Central memory CD4-positive, alpha-beta T cell (primary cell): Measurements from ENCODE around the gene DAPK1.

Source experiments
- DNase-seq: peaks from one replicate; pipeline ENCODE4 v3.0.0; 2022

Gene DAPK1

DNA sequence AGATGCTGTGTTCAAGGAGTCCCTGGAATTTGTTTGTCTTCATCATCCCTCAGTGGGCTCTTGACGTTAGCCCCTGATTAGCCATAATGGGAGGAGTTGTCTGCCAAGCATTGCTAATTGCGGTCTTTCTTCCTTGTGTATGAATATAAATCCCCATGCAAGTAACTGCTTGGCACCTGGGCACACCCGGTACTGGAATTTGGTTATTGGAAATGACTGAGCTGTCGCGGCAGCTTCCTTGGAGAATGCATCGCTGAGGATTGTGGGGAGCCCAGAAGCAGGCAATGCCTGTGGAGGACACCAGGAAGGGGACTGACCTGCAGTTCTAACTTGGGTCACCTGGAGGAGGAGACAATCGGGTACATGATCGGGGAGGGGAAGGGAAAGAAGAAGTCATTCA lies 174.9 kb downstream of the DAPK1 start:
- DNase-seq = no peak

DNA sequence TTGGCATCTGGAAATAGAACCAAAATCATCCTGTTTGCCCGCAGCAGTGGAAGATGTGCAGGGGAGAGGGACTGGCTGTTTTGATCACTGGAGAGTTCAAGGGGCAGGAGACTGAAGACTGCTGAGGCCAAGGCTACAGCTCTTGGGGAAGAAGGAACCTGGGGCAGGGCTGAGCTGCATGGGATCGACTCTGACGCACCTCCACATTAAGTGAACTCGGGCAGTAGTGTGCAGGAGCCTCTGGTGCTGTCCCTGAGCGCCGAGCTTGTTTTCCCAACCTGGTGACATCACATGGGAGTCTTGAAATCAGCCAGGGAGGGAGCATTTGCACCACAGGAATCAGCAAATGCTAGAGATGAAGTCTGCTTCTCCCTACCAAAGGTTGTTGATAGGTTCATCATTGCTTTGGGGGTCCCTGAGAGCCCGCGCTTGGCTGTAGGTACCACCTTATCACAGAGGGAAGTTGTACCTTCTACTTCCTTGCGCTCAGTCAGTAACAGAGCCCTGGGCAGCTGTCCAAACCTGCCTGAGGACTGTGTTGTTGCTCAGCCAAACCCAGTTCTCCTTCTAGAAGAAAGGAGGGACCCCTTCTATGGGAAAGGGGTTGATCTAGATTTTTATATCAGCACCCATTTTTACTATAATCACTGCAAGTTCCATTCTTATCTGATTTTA lies 175.9 kb downstream of the DAPK1 start:
- DNase-seq = no peak

DNA sequence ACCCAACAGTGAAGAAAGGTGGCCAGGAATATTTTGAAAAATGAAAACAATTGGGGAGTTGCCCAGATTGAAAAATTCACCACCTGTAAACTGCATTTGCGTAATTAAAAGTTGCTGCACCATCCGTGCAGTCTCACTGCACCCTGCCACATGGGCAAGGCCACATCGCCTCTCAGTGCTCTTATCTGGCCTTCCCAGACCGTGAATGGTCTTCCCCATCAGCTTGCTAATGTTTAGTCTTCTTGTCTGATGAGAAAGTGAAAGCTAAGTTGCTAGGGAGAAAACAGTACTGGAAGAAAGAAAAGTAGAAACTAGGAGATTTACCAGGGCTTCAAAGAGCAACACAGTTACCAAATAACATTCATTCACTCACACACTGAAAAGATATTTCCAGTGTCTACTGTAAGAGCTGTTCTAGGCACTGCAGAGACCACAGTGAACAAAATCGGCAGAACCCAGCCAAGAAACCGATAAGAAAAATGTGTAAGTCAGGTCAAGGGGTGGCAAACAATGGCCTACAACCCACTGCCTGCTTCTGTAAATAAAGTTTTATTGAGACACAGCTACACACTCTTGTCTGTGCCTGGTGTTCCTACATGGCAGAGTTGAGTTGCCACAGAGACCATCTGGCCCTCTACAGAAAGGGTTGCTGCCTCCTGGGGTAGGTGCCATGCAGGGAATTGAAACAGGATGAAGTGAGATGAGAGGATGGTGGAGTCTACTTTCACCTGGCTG lies 177.1 kb downstream of the DAPK1 start:
- no peak for DNase-seq

DNA sequence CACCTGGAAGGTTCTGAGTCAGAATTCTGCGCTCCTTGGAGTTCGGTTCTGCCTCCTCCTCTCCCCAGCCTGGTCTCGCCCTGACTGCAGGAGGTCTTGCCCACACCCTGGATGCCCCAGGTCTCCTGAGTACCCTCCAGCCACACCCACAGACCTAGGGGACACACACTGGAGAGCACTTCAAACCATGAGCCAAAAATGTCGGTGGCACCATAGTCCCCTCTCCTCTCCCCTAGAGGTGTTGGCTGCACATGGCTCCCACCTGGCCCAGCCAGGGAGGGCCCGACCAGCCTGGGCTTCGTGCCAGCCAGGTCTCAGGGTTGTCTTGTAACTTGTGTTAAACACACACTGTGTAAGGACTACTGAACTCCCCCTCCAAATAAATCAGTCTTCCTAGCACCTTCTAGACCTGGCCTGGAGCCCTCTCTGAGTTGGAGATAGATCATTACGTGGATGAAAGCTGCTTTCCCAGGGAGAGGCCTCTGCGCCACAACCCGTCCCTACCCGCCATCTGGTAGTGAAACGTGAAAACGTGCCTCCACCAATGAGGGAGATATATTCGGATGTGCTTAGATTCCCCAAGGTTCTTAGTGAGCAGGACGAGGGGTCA lies 178.3 kb downstream of the DAPK1 start:
- DNase-seq = no peak

DNA sequence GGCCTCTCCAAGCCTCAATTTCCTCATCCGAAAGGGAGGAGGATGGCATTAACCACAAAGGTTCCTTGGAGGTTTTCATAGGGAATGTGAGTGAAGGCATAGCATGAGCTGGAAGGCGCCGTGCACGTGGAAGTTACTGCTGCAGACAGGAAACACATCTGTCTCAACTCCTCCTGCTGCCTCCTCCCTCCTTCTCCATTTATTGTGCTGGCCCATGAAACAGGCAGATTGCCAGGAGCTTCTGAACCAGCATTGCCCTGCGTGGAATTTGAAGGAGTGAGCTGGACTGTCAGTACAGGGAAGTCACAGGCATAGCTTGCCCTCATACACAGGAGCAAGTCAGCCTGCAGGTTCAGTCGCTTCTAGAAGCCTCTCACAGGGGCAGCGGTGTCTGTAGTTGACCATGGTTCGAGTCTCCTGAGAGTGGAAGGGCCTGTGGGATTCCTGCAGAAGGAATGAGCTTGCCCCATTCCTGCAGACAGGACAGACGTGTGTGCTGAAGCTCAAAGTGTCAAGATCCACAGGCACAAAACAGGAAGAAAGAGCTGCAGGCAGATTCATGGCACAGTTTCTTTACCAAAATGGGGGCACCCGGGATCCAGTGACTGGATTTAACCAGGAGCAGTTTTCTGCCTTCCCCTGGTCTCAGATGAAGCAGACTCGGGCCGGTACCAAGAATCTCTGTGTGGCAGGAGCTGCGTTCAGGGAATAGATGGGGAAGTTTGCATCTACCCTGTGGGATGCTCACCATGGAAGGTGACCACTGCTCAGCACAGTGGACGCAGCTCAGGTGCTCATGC lies 179.5 kb downstream of the DAPK1 start:
- no peak for DNase-seq

DNA sequence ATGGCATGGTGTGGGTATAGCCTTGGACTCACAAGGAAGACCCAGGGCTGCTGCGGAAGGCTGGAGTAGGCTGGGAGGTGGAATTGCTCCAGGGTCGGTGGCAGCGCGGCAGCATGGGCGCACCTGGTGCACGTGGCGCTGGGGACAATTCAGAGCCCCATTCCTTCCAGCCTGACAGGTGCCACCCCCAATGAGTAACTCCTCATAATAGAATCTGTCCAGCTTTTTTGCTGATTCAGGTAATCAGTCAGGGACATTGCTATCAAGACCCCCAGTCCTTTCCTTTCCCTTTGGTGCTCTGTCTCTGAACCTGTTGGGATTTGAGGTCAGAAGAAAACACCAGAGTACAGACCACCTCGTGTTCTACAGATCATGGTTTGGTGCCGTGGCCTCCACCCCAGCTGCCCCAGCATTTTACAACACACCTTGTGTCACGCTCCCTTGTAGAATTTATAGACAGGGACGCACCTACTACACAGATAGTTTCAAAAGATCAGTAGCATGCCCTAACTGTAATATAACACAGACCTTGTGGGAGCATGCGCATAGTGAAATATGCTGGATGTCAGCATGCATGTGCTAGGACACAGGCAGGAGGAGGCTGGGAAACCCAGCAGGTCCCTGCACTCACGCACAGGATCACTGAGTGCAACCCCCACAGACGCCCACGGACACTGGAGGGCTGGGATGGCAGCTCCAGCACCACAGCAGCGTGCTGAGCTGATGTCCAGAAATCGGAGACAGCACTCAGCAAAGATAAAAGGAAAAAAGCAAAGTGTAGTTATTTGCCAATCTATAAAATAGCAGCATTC lies 180.3 kb downstream of the DAPK1 start:
- no peak for DNase-seq

DNA sequence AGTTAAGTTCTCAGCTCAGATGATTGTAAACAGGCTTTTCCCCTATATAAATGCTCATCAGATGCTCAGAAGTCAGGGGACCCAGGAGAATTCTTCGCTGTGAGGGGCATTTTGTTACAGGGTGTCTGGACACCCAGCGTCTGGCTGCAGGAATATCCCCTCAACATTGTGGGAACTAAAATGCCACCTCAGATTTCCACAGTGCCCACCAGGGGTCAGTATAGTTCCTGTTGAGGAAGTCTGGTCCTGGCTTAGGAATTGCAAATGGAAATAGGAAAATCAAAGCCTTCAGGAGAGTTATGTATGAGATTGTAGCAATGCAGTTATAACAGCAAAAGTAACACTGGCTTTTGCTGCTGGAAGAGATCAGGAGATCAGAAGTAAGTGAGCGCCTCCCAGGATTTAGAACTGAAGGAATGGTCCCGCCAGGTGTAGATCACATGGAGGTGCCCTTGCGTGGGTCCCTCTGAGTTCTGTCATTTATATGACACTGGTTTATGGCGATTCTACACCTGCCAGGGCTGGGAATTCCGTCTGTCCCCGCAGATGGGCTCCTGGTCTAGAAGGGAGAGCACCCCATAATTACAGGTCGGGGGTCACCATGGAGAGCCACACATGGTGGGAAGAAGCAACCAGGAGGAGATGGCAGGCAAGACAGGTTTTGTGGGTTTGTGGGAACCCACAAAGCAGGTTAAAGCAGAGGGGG lies 181.1 kb downstream of the DAPK1 start:
- DNase-seq = no peak

DNA sequence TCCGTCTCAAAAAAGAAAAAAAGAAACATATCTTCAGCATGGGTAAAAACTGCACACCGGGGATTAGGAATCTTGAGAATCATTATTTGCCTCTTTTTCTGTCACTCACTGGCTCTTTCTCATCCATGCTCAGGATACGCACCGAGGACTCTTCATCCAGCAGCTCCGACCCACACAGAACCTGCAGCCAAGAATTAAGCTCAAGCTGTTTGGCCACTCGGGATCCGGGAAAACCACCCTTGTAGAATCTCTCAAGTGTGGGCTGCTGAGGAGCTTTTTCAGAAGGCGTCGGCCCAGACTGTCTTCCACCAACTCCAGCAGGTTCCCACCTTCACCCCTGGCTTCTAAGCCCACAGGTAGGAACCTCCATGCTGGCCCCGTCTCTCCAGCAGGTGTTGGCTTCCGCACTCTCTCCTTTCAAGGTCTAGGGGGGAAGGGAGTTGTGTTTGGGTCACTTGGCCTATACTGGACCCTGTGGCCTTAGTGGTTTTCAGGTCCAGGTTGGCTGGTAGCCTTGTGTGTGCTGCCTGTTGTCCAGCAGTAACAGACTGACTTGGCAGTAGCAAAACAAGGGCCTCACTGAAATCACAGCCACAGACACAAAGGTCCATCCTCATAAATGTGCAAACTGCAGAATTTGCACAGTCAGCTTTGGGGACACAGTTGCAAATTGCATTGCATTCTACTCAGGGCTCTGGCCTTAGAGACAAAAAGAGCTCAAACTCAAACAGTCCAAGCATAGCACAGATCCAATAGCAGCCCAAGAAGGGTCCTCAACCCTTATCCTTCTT lies 183.8 kb downstream of the DAPK1 start:
- DNase-seq = no peak

DNA sequence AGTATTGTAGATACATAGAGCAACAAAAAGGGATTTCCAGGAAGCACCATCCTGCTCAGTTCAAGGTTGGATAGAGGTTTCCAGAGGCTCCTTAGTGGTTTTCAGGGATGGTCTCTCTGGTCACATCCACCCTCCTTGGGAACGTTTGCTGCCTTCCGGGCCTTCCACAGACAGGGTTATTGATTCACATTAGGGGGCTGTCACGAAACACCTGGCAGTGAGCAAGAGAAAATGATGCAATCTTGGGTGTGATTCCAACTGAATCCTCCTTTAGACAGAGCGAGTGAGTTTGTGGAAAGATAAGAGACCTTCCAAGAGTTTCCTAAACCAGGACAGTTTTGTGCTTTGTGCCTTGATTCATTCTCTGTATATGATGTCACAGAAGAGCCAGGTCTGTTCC lies 184.4 kb downstream of the DAPK1 start:
- no peak for DNase-seq

DNA sequence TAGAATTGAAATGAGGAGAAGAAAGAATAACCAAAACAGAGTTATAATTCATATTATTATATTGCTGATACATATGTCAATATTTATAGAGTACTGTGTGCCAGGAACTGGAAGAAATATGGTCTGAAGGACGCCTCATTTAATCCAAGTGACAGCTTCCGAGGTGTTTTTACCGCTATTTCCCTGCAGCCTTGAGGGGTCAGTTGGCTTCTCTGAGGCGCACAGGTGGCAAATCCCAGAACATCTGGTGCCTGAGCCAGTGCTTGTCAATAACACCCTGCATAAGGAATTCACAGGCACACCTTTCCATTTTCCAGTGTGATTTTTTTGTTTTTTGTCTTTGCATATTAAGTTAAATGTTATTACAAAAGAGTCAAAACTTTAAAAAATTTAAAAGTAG lies 185.0 kb downstream of the DAPK1 start:
- no peak for DNase-seq

DNA sequence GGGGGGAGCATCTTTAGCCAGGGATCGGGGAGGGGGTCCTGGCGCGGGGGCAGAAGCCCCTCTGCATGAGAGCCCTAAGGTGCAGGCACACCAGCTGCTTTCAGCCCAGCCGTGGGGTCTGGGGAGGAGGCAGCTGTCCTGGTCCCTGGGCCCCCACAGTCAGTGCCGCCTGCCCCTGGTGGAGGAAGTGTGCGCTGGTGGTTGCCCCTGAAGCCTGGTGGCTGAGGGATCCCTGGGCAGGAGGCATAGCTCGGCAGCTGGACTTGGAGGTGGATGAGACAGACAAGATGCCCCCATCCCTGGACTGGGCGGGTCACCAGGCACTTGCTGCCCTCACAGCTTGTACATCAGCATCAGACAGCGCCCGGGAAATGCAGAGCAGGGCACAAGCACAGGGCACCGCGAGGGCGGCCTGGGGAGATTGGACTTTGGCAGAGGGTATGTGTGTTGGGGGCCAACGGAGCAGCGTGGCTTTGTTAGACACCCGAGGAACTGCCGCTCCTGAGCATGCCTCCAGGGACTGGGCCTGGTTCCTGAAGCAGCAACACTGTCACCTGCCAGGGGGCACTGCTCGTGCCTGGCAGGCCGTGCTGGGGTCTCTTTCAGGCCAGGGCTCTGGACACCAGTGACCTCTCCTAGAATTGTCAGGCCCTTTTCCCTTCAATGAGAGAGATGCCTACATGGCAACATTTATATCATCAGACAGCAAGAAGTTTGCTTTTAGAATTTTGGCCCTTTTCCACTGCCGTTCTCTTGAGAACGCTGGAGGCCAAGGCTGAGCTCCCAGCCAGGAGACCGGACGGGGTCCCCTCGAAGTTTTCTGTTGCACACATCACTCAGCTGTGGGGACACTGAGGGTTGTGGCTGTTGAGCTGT lies 186.3 kb downstream of the DAPK1 start:
- DNase-seq = no peak

DNA sequence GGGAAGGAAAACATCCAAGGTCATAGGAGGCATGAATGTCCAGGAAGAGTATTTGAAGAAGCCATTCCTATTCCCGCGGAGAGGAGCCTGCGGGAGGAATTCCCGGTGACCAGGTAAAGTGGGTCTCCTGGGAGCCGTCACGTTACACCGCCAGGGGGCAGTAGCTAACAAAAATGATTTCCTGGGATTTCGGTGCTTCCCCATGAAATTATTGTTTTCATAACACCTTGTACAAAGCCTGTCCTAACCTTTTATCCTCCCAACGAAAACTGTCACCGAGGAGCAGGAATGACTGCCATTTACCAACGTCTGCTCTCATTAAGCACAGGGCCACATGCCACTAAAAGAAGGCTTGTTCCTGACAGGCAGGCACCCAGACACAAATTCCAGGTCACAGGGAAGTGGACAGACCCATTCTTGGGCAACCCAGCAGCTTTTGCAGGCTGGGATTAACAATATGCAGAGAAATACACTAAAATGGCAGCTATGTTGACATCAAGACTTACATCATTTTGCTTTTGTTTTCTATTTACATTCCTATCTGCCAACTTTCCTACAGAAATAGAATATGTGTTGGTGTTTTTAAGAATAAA lies 187.1 kb downstream of the DAPK1 start:
- DNase-seq = no peak

DNA sequence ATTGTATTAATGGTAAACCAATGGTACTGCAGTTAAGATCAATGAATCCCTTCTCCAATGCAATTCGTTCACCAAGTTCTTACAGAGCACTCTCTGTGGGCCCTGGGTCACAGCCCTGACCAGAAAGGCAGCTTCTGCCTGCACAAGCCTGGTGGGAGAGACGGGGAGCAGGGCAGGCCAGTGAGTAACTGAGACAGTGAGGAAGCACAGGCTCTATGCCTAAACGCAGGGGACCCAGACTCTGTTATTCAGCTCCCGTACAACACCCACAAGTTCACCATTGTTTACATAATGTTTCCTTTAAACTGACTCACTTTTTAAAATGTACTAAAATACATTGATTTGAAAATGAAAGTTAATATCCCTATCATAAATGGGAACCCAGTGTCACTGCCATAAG lies 187.8 kb downstream of the DAPK1 start:
- DNase-seq = no peak

DNA sequence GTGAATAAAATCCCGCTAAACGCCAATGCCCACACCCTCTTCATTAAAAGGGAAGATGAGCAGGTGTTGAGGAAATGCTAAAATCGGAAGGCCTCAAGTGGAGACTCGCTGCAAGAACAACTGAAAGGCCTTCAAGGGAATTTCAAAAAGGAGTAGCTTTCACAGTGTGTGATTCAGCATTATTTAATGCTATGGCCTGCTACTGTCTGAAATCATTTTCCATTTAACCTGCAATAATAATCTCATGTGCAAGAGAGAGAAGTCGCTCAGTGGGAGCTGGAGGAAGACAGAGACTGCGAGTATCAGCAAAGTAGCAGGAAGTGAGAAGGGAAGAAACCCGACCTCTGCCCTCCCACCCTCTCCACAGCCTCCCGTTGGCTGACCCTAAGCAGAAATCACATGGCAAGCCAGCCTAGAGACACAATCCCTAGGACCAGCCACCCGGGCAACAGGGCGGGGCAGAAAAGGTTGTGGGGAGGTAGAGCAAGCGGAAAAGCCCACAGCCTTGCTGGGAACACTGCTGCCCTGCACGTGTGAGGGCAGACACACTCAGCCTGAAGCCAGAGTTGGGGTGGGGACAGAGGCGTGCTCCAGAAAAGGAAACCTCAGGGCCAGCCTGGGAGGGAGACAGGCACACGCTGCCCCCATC lies 188.3 kb downstream of the DAPK1 start:
- no peak for DNase-seq

DNA sequence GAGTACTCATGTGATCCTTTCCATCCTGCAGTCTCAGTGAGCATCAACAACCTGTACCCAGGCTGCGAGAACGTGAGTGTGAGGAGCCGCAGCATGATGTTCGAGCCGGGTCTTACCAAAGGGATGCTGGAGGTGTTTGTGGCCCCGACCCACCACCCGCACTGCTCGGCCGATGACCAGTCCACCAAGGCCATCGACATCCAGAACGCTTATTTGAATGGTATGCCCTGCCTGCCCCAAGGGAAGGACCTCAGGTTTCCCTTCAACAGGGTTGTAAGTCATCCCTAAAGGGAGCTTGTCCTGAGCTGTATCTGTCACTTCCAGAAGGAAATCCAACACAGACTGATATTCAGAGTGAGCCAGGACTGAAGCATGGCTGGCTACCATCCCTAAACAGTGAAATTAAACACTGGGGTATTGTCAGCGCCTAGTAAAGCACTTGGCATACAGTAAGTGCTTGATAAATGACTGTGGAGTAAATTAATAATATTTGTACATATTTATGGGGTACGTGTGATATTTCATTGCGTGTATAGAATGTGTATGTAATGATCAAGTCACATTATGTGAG lies 188.9 kb downstream of the DAPK1 start:
- no peak for DNase-seq

DNA sequence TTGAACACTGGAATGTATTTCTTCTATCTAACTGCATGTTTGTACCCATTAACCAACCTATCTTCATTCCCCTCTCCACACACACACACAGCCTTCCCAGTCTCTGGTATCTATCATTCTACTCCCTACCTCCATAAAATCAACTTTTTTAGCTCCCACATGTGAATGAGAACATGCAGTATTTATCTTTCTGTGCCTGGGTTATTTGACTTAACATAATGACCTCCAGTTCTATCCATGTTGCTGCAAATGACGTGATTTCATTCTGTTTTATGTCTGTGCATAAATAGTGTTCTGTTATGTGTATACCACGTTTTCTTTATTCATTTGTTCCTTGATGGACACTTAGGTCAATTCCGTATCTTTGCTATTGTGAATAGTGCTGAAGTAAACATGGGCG lies 189.5 kb downstream of the DAPK1 start:
- no peak for DNase-seq

DNA sequence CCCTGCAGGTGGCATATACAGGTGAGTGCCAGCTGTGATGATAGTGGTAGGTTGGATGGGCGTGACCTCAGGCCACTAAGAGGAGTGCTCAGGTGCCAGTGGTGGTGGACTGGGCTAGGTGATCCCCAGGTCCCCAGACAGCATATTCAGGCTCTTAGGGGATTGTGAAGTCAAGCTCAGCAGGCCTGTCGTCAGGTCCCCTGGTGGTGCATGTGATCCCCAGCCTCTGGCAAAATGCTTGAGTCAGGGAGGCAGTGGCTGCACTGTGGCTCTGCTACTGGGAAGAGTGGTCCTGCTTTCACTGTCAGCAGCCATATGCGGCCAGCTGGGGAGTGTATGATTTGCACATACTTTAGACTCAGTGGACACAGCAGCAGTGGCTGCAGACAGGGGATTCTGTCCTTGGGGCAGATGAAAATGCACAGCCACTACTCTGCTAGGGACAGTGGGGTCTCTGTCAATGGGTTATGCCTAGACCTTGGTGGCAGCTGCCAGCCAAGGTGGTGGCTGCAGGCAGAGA lies 196.6 kb downstream of the DAPK1 start:
- DNase-seq = no peak

DNA sequence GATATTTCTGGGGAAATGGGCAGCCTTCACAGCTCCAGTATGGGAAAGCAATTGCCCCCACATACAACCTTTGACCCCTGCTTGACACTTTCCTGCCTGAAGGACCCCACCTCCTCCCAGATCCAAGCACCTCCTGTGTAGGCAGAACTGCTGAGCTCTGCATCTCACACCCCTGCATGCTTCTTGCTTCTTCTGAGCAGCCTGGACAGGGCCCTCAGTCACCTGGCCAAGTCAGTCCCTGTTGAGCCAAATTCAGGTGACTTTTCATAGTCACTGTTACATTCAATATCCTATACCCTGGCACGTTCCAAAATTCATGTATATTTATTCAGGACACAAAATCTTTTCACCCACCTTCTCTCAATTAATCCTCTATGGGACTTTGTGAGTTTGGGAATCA lies 197.9 kb downstream of the DAPK1 start:
- DNase-seq = no peak
